ENCODE results near the gene ARMC8.

Gene ARMC8

DNA sequence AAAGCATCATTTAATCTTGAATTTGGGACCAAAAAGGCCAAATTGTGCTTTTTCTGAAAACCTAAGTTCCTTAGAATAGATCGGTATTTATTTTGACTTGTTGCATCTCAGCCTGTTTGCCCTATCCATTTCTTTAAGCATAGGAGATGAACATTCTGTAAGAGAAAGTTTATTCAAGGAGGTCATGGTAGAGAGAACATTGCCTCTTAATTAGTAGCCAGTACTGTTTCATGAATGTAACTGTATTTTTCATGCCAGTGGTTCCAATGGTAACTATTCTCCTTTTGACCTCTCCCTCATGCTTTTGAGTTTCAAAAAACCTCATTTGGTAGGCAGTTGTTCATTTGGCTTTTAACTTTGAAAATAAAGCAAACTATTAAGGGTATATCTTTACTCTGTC lies 55.4 kb downstream of the ARMC8 start:
- no peak overlapping the region for H3K27ac ChIP-seq (ENCODE audit: low read depth, low read length, poor library complexity, severe bottlenecking)
- H3K9me3 ChIP-seq (ENCODE audit: low read length) = no peaks in the 10 kb centered on the region
- H3K4me1 ChIP-seq (ENCODE audit: insufficient read depth, low read length, severe bottlenecking) = no peaks in the 10 kb centered on the region
- no peaks in the 10 kb centered on the region for H3K9me2 ChIP-seq (ENCODE audit: low read depth, low read length)
- peaks cover 85% of the 10 kb centered on the region for H3K36me3 ChIP-seq (ENCODE audit: insufficient read depth, low read length)
- no peaks in the 10 kb centered on the region for H4K20me1 ChIP-seq (ENCODE audit: insufficient read depth, low read length)
- no peaks in the 10 kb centered on the region for H3K79me2 ChIP-seq (ENCODE audit: insufficient read depth, low read length)
- TF ChIP-seq, protein P1, sequence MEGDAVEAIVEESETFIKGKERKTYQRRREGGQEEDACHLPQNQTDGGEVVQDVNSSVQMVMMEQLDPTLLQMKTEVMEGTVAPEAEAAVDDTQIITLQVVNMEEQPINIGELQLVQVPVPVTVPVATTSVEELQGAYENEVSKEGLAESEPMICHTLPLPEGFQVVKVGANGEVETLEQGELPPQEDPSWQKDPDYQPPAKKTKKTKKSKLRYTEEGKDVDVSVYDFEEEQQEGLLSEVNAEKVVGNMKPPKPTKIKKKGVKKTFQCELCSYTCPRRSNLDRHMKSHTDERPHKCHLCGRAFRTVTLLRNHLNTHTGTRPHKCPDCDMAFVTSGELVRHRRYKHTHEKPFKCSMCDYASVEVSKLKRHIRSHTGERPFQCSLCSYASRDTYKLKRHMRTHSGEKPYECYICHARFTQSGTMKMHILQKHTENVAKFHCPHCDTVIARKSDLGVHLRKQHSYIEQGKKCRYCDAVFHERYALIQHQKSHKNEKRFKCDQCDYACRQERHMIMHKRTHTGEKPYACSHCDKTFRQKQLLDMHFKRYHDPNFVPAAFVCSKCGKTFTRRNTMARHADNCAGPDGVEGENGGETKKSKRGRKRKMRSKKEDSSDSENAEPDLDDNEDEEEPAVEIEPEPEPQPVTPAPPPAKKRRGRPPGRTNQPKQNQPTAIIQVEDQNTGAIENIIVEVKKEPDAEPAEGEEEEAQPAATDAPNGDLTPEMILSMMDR (IDR thresholded peaks at IDR 0.05; ENCODE audit: low read length) = no peak
- no peak for TF ChIP-seq EZH2 (IDR thresholded peaks at IDR 0.05; ENCODE audit: borderline replicate concordance, low read length)
- no peak overlapping the region for H3K4me3 ChIP-seq (ENCODE audit: low read depth, low read length, poor library complexity, severe bottlenecking)
- no peak overlapping the region for H3K4me2 ChIP-seq (ENCODE audit: low read length)
- no peak overlapping the region for H3K9ac ChIP-seq (ENCODE audit: low read length)
- H3F3A ChIP-seq (ENCODE audit: insufficient read depth, low read length) = no peaks in the 10 kb centered on the region
- no peak overlapping the region for H2AFZ ChIP-seq (ENCODE audit: low read length)
- no peaks in the 10 kb centered on the region for H3K27me3 ChIP-seq (ENCODE audit: insufficient read depth, low read length)

DNA sequence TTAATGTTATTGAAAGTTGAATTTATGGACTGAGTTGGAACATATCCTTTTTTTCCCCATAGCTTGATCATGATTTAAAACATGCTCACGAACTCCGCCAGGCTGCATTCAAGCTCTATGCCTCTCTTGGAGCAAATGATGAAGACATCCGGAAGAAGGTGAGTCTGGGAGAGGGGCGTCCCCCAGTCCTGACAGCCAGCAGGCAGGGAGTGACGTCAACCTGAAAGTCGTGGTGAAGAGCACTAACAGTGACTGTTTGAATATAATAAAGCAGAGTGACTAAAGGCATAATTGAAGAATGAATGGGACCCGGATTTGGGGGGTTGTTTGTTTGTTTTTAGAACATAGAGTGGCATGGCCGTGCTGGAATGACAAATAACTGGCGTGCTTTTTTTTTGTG lies 57.9 kb downstream of the ARMC8 start:
- H3K9me2 ChIP-seq (ENCODE audit: low read depth, low read length) = no peaks in the 10 kb centered on the region
- H3K36me3 ChIP-seq (ENCODE audit: insufficient read depth, low read length) = peaks cover 76% of the 10 kb centered on the region

DNA sequence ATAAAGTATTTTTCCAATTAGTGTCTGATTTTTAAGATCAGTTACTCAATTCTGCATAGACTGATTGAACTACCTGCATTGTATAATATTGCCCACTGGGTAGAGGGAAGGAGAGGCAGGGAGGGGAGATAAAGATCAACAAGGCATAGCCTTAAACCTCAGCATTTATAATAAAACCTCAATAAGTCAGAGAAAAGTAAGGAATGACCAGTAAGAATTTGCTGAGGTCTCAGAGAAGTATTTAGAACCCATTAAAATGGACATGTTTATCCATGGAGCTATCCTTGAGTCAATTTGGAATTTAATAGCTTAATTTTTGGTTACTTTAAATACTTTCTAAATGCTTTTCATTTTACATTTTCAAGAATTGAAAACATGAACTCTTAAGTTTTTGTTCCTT lies 62.5 kb downstream of the ARMC8 start:
- Histone ChIP-seq H2AFZ (ENCODE audit: low read length) (no peak overlapping the region), H3K27me3 (ENCODE audit: insufficient read depth, low read length) (no peaks in the 10 kb centered on the region), H3K9me2 (ENCODE audit: low read depth, low read length) (no peaks in the 10 kb centered on the region), H3K79me2 (ENCODE audit: insufficient read depth, low read length) (no peaks in the 10 kb centered on the region), H3K27ac (ENCODE audit: low read depth, low read length, poor library complexity, severe bottlenecking) (no peak overlapping the region), H3K4me2 (ENCODE audit: low read length) (no peak overlapping the region), H3K9me3 (ENCODE audit: low read length) (no peaks in the 10 kb centered on the region), H3K9ac (ENCODE audit: low read length) (no peak overlapping the region), H3K36me3 (ENCODE audit: insufficient read depth, low read length) (peaks cover 50% of the 10 kb centered on the region), H3K4me1 (ENCODE audit: insufficient read depth, low read length, severe bottlenecking) (no peaks in the 10 kb centered on the region), H4K20me1 (ENCODE audit: insufficient read depth, low read length) (no peaks in the 10 kb centered on the region), H3K4me3 (ENCODE audit: low read depth, low read length, poor library complexity, severe bottlenecking) (no peak overlapping the region), H3F3A (ENCODE audit: insufficient read depth, low read length) (no peaks in the 10 kb centered on the region)
- TF ChIP-seq, protein P1 (IDR thresholded peaks at IDR 0.05; ENCODE audit: low read length) = no peak
- TF ChIP-seq EZH2 (IDR thresholded peaks at IDR 0.05; ENCODE audit: borderline replicate concordance, low read length) = no peak

More for the DNA sequence above, 57.9 kb downstream of the ARMC8 start:
- H3K27ac ChIP-seq (ENCODE audit: low read depth, low read length, poor library complexity, severe bottlenecking) = no peak overlapping the region
- H3K9ac ChIP-seq (ENCODE audit: low read length) = no peak overlapping the region
- H3K27me3 ChIP-seq (ENCODE audit: insufficient read depth, low read length) = no peaks in the 10 kb centered on the region
- no peak overlapping the region for H3K4me3 ChIP-seq (ENCODE audit: low read depth, low read length, poor library complexity, severe bottlenecking)
- no peaks in the 10 kb centered on the region for H3K9me3 ChIP-seq (ENCODE audit: low read length)
- H2AFZ ChIP-seq (ENCODE audit: low read length) = no peak overlapping the region
- H3K4me1 ChIP-seq (ENCODE audit: insufficient read depth, low read length, severe bottlenecking) = no peaks in the 10 kb centered on the region
- no peak overlapping the region for H3K4me2 ChIP-seq (ENCODE audit: low read length)
- no peaks in the 10 kb centered on the region for H3K79me2 ChIP-seq (ENCODE audit: insufficient read depth, low read length)
- TF ChIP-seq, protein P1 (IDR thresholded peaks at IDR 0.05; ENCODE audit: low read length) = no peak
- TF ChIP-seq EZH2 (IDR thresholded peaks at IDR 0.05; ENCODE audit: borderline replicate concordance, low read length) = no peak
- H4K20me1 ChIP-seq (ENCODE audit: insufficient read depth, low read length) = no peaks in the 10 kb centered on the region
- no peaks in the 10 kb centered on the region for H3F3A ChIP-seq (ENCODE audit: insufficient read depth, low read length)

All from OCI-LY1 (cell line).